GM23338 (cell line): ENCODE results near the gene CPT1C.

Experiments
- CREB1 ChIP-seq: fragments of 250-450 bp; sonication (Bioruptor Pico); IDR thresholded peaks from 2 replicates; pipeline ENCODE4 v1.5.0; 2020; ENCODE audit warnings: low read depth, mild to moderate bottlenecking, moderate library complexity
- EZH2 ChIP-seq: fragments of 200-600 bp; sonication (generic); IDR thresholded peaks from one replicate; pipeline ENCODE4 v1.8.0; 2017; ENCODE audit warnings: antibody characterized with exemption, mild to moderate bottlenecking, low read depth; ENCODE audit not compliant: unreplicated experiment
- EZH2phosphoT487 ChIP-seq: fragments of 200-600 bp; sonication (generic); IDR thresholded peaks from one replicate; pipeline ENCODE4 v1.8.1; 2018; ENCODE audit warnings: antibody characterized with exemption; ENCODE audit not compliant: unreplicated experiment
- JUNB ChIP-seq: IDR thresholded peaks from one replicate; pipeline ENCODE4 v1.6.1; 2016; ENCODE audit warnings: antibody characterized with exemption; ENCODE audit not compliant: unreplicated experiment
- NANOG ChIP-seq: IDR thresholded peaks from 2 replicates; pipeline ENCODE4 v1.6.1; 2016; ENCODE audit warnings: antibody characterized with exemption, borderline replicate concordance
- POLR2AphosphoS5 ChIP-seq: IDR thresholded peaks from 2 replicates; pipeline ENCODE4 v1.6.1; 2016; ENCODE audit warnings: antibody characterized with exemption, low read depth
- STAT1 ChIP-seq: IDR thresholded peaks from one replicate; pipeline ENCODE4 v1.6.1; 2016; ENCODE audit warnings: antibody characterized with exemption; ENCODE audit not compliant: unreplicated experiment
- ZNF331 ChIP-seq: fragments of 250-450 bp; sonication (Bioruptor Pico); IDR thresholded peaks from 2 replicates; pipeline ENCODE4 v1.5.0; 2020; ENCODE audit warnings: low read depth, mild to moderate bottlenecking, moderate library complexity
- TF ChIP-seq, protein P1 (sequence below), 2 experiments: fragments of 200-600 bp in 1 of 2; sonication (generic) in 1 of 2; conservative IDR thresholded peaks; 2 replicates each; pipeline versions ENCODE4 v1.5.1 to v1.6.1; 2016 to 2017; ENCODE audit warnings: antibody characterized with exemption in 2 of 2, low read depth in 2 of 2, mild to moderate bottlenecking in 2 of 2, moderate library complexity in 1 of 2
- TF ChIP-seq, protein P2 (sequence below): fragments of 250-450 bp; sonication (Bioruptor Pico); IDR thresholded peaks from 2 replicates; pipeline ENCODE4 v1.5.0; 2020; ENCODE audit warnings: mild to moderate bottlenecking, moderate library complexity
- TF ChIP-seq, protein P3 (sequence below): IDR thresholded peaks from one replicate; pipeline ENCODE4 v1.6.1; 2018; ENCODE audit warnings: antibody characterized with exemption; ENCODE audit not compliant: unreplicated experiment

DNA sequence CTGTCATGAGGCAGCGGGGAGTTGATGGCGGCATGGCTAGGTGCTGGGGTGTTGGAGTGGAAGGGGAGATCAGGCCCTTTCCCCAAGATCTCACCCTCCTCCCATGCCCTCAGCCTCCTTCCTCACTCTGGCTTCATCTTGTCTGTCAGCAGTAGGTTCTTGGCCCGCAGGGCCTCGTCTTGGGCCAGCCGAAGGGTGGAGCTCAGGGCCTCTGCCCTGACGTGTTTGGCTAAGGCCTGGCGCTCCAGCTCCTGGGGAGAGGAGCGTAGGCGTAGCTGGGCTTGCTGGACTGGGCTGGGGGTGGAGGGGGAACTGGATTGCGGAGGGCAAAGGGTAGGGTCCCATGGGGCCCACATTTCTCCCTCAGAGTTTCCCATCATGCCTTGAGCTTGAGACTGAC is 49.0 kb downstream of the CPT1C start:
- TF ChIP-seq, protein P1, sequence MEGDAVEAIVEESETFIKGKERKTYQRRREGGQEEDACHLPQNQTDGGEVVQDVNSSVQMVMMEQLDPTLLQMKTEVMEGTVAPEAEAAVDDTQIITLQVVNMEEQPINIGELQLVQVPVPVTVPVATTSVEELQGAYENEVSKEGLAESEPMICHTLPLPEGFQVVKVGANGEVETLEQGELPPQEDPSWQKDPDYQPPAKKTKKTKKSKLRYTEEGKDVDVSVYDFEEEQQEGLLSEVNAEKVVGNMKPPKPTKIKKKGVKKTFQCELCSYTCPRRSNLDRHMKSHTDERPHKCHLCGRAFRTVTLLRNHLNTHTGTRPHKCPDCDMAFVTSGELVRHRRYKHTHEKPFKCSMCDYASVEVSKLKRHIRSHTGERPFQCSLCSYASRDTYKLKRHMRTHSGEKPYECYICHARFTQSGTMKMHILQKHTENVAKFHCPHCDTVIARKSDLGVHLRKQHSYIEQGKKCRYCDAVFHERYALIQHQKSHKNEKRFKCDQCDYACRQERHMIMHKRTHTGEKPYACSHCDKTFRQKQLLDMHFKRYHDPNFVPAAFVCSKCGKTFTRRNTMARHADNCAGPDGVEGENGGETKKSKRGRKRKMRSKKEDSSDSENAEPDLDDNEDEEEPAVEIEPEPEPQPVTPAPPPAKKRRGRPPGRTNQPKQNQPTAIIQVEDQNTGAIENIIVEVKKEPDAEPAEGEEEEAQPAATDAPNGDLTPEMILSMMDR (conservative IDR thresholded peaks at IDR 0.05; ENCODE audit: low read depth in 2 of 2): no peak
- no peak for TF ChIP-seq POLR2AphosphoS5
- TF ChIP-seq, protein P2, sequence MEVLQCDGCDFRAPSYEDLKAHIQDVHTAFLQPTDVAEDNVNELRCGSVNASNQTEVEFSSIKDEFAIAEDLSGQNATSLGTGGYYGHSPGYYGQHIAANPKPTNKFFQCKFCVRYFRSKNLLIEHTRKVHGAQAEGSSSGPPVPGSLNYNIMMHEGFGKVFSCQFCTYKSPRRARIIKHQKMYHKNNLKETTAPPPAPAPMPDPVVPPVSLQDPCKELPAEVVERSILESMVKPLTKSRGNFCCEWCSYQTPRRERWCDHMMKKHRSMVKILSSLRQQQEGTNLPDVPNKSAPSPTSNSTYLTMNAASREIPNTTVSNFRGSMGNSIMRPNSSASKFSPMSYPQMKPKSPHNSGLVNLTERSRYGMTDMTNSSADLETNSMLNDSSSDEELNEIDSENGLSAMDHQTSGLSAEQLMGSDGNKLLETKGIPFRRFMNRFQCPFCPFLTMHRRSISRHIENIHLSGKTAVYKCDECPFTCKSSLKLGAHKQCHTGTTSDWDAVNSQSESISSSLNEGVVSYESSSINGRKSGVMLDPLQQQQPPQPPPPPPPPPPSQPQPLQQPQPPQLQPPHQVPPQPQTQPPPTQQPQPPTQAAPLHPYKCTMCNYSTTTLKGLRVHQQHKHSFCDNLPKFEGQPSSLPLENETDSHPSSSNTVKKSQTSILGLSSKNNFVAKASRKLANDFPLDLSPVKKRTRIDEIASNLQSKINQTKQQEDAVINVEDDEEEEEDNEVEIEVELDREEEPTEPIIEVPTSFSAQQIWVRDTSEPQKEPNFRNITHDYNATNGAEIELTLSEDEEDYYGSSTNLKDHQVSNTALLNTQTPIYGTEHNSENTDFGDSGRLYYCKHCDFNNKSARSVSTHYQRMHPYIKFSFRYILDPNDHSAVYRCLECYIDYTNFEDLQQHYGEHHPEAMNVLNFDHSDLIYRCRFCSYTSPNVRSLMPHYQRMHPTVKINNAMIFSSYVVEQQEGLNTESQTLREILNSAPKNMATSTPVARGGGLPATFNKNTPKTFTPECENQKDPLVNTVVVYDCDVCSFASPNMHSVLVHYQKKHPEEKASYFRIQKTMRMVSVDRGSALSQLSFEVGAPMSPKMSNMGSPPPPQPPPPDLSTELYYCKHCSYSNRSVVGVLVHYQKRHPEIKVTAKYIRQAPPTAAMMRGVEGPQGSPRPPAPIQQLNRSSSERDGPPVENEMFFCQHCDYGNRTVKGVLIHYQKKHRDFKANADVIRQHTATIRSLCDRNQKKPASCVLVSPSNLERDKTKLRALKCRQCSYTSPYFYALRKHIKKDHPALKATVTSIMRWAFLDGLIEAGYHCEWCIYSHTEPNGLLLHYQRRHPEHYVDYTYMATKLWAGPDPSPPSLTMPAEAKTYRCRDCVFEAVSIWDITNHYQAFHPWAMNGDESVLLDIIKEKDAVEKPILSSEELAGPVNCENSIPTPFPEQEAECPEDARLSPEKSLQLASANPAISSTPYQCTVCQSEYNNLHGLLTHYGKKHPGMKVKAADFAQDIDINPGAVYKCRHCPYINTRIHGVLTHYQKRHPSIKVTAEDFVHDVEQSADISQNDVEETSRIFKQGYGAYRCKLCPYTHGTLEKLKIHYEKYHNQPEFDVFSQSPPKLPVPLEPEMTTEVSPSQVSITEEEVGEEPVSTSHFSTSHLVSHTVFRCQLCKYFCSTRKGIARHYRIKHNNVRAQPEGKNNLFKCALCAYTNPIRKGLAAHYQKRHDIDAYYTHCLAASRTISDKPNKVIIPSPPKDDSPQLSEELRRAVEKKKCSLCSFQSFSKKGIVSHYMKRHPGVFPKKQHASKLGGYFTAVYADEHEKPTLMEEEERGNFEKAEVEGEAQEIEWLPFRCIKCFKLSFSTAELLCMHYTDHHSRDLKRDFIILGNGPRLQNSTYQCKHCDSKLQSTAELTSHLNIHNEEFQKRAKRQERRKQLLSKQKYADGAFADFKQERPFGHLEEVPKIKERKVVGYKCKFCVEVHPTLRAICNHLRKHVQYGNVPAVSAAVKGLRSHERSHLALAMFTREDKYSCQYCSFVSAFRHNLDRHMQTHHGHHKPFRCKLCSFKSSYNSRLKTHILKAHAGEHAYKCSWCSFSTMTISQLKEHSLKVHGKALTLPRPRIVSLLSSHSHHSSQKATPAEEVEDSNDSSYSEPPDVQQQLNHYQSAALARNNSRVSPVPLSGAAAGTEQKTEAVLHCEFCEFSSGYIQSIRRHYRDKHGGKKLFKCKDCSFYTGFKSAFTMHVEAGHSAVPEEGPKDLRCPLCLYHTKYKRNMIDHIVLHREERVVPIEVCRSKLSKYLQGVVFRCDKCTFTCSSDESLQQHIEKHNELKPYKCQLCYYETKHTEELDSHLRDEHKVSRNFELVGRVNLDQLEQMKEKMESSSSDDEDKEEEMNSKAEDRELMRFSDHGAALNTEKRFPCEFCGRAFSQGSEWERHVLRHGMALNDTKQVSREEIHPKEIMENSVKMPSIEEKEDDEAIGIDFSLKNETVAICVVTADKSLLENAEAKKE (CRISPR knock-in tag): no peak
- no peak for TF ChIP-seq EZH2
- TF ChIP-seq EZH2phosphoT487: no peak
- TF ChIP-seq, protein P3, sequence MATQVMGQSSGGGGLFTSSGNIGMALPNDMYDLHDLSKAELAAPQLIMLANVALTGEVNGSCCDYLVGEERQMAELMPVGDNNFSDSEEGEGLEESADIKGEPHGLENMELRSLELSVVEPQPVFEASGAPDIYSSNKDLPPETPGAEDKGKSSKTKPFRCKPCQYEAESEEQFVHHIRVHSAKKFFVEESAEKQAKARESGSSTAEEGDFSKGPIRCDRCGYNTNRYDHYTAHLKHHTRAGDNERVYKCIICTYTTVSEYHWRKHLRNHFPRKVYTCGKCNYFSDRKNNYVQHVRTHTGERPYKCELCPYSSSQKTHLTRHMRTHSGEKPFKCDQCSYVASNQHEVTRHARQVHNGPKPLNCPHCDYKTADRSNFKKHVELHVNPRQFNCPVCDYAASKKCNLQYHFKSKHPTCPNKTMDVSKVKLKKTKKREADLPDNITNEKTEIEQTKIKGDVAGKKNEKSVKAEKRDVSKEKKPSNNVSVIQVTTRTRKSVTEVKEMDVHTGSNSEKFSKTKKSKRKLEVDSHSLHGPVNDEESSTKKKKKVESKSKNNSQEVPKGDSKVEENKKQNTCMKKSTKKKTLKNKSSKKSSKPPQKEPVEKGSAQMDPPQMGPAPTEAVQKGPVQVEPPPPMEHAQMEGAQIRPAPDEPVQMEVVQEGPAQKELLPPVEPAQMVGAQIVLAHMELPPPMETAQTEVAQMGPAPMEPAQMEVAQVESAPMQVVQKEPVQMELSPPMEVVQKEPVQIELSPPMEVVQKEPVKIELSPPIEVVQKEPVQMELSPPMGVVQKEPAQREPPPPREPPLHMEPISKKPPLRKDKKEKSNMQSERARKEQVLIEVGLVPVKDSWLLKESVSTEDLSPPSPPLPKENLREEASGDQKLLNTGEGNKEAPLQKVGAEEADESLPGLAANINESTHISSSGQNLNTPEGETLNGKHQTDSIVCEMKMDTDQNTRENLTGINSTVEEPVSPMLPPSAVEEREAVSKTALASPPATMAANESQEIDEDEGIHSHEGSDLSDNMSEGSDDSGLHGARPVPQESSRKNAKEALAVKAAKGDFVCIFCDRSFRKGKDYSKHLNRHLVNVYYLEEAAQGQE: no peak
- TF ChIP-seq JUNB: no peak
- no peak for TF ChIP-seq CREB1 (CRISPR knock-in tag)
- TF ChIP-seq STAT1: no peak
- TF ChIP-seq NANOG: no peak
- no peak for TF ChIP-seq ZNF331 (CRISPR knock-in tag)
